HG03039 (cell line): ENCODE data around the gene ALKBH7.

Experiments
- ATAC-seq: cut with Tn5 transposase; IDR thresholded peaks from one replicate; pipeline ENCODE4 v1.9.1; 2021; ENCODE audit warnings: mild to moderate bottlenecking, moderate library complexity; ENCODE audit not compliant: unreplicated experiment

The ALKBH7 gene

GRCh38 chr19:6423499-6424194, 51.1 kb downstream of the ALKBH7 start:
- ATAC-seq: no peak

- ATAC-seq: no peak
These were observed 51.8 kb downstream of the ALKBH7 start, which contains the start of gene KHSRP for GRCh38 chr19:6424195-6424938. KHSRP (minus strand) TSS chr19:6424811; CDS start chr19:6424701, 110 bp downstream.
